Body of pancreas (tissue), 4 donors: ENCODE data around the gene MINK1. TPM values are rescaled to one million over a fixed set of nuclear protein-coding genes. Genes with fewer than 3 reads are reported as not detected.

Source experiments
- ATAC-seq: fragments of 150-250 bp; one replicate; pipeline ENCODE4 v1.9.1; 2016
- DNase-seq, 4 donors: peaks; one replicate each; pipeline ENCODE4 v3.0.0-alpha.2; 2019
- H3K27ac ChIP-seq, 4 donors: fragments of 200-600 bp; sonication (generic); 1 replicate in 3 of 4; 2 replicates in 1 of 4; pipeline versions ENCODE4 v1.5.1 to v1.6.1; 2016 to 2019; ENCODE audit warnings: mild to moderate bottlenecking in 1 of 4, mixed read lengths in 1 of 4, moderate library complexity in 1 of 4
- H3K27me3 ChIP-seq, 2 donors: fragments of 200-600 bp; sonication (generic); one replicate each; pipeline ENCODE4 v1.6.0; 2016; ENCODE audit warnings: mild to moderate bottlenecking in 1 of 2
- H3K36me3 ChIP-seq, 2 donors: fragments of 200-600 bp; sonication (generic); replicated peaks in 1 of 2; 2 replicates each; pipeline ENCODE4 v1.5.1; 2016; ENCODE audit warnings: low read depth in 2 of 2; ENCODE audit not compliant: insufficient read depth in 1 of 2
- H3K4me1 ChIP-seq: fragments of 200-600 bp; sonication (generic); one replicate; pipeline ENCODE4 v1.6.0; 2016
- H3K4me3 ChIP-seq, 2 donors: fragments of 200-600 bp; sonication (generic); 1 replicate in 1 of 2; 2 replicates in 1 of 2; pipeline ENCODE4 v1.5.1; 2016 to 2019
- H3K9me3 ChIP-seq, 3 donors: fragments of 200-600 bp; sonication (generic); 1 replicate in 2 of 3; 2 replicates in 1 of 3; pipeline ENCODE4 v1.5.1; 2016
- CTCF ChIP-seq, 7 experiments: fragments of 450-650 bp in 4 of 7; fragments of 200-600 bp in 3 of 7; sonication (generic) in 3 of 7; IDR thresholded peaks; one replicate each; pipeline ENCODE4 v1.5.1; 2016 to 2019; ENCODE audit warnings: antibody characterized with exemption in 7 of 7
- POLR2A ChIP-seq, 3 donors: fragments of 450-650 bp; IDR thresholded peaks; one replicate each; pipeline ENCODE4 v1.6.1; 2016; ENCODE audit warnings: antibody characterized with exemption in 3 of 3, mild to moderate bottlenecking in 2 of 3
- WGBS, 2 donors: methylation state at CpG; one replicate each; pipeline ENCODE4 v1.1.5; 2017; 5-methylcytosine and 5-hydroxymethylcytosine counted together
- intact Hi-C: fragments of 100-400 bp; cut with DNase I; formaldehyde crosslinking; loops from one replicate; pipeline ENCODE4 v1.15.1; 2023
- total RNA-seq, 2 donors: library from RNA; depleted of rRNA; stranded (reverse); fragments of >200 nt; gene quantifications; one replicate each; pipeline ENCODE4 v1.1.0, GENCODE V29; 2016

Gene MINK1
- total RNA-seq, 2 donors from 2014 or later = 32.7 to 66.6 TPM

- Histone ChIP-seq H3K4me1 (no peaks in the 10 kb centered on the region), H3K9me3 (no peaks in the 10 kb centered on the region), H3K27me3 (no peaks in the 10 kb centered on the region), H3K4me3 (no peak overlapping the region), H3K27ac (no peak overlapping the region), H3K36me3 (peaks cover 0 to 34% of the 10 kb centered on the region in 2 donors)
- intact Hi-C loops = loop anchor here (5.0 kb wide), 1 partner anchor 100 kb away; the partner anchor contains the start of genes GLTPD2 and VMO1
- ATAC-seq (no peak), DNase-seq (no peak)
- no peak for TF ChIP-seq POLR2A (IDR thresholded peaks at IDR 0.05)
- TF ChIP-seq CTCF (IDR thresholded peaks at IDR 0.05) = no peak
- 87 to 96% methylated on average over 11 to 12 of the region's 12 CpGs for WGBS, 2 donors
Observed at GRCh38 chr17:4886830-4887229, 53.7 kb downstream of the MINK1 start.

- Histone ChIP-seq H3K27me3 (no peaks in the 10 kb centered on the region), H3K36me3 (peaks cover 0 to 38% of the 10 kb centered on the region in 2 donors), H3K27ac (no peak overlapping the region), H3K4me3 (no peak overlapping the region), H3K4me1 (no peaks in the 10 kb centered on the region), H3K9me3 (no peaks in the 10 kb centered on the region)
- WGBS, 2 donors = 93 to 94% methylated on average over 17 to 18 of the region's 18 CpGs
- DNase-seq (no peak), ATAC-seq (no peak)
- no peak for TF ChIP-seq POLR2A (IDR thresholded peaks at IDR 0.05)
- TF ChIP-seq CTCF (IDR thresholded peaks at IDR 0.05) = no peak
- intact Hi-C loops = loop anchor here (5.0 kb wide), 1 partner anchor 100 kb away; the partner anchor contains the start of genes GLTPD2 and VMO1
Observed at GRCh38 chr17:4887581-4887980, 54.4 kb downstream of the MINK1 start.

- H3K36me3 ChIP-seq = peaks cover 0 to 32% of the 10 kb centered on the region in 2 donors
- no peak overlapping the region for H3K4me3 ChIP-seq
- H3K9me3 ChIP-seq = no peaks in the 10 kb centered on the region
- H3K4me1 ChIP-seq = no peaks in the 10 kb centered on the region
- 90 to 91% methylated on average over 34 to 38 of the region's 42 CpGs for WGBS, 2 donors
- H3K27ac ChIP-seq = no peak overlapping the region
- intact Hi-C loops = loop anchor here (10.0 kb wide), 1 partner anchor 187 kb away; the partner anchor contains the start of gene PELP1
- no peak for TF ChIP-seq POLR2A (IDR thresholded peaks at IDR 0.05)
- no peak for TF ChIP-seq CTCF (IDR thresholded peaks at IDR 0.05)
- ATAC-seq = no peak
- no peaks in the 10 kb centered on the region for H3K27me3 ChIP-seq
- no peak for DNase-seq
Observed at GRCh38 chr17:4891411-4892410, 58.6 kb downstream of the MINK1 start.

- no peaks in the 10 kb centered on the region for H3K9me3 ChIP-seq
- intact Hi-C loops = loop anchor here (10.0 kb wide), 1 partner anchor 188 kb away; the partner anchor contains the start of gene PELP1
- peaks cover 0 to 27% of the 10 kb centered on the region in 2 donors for H3K36me3 ChIP-seq
- no peaks in the 10 kb centered on the region for H3K27me3 ChIP-seq
- ATAC-seq (no peak), DNase-seq (no peak)
- 88% methylated on average over 4 to 22 of the region's 23 CpGs for WGBS, 2 donors
- H3K4me3 ChIP-seq = no peak overlapping the region
- H3K27ac ChIP-seq = no peak overlapping the region
- H3K4me1 ChIP-seq = no peaks in the 10 kb centered on the region
- TF ChIP-seq POLR2A (IDR thresholded peaks at IDR 0.05) (no peak), CTCF (IDR thresholded peaks at IDR 0.05) (no peak)
Observed at GRCh38 chr17:4892499-4893221, 59.5 kb downstream of the MINK1 start.
